SK-N-SH (cell line): ENCODE data around the gene BMP15. TPM values are rescaled to one million over a fixed set of nuclear protein-coding genes. Genes with fewer than 3 reads are reported as not detected.

Experiments used
- CTCF ChIA-PET: fragments of 300-600, 350-600 bp; formaldehyde crosslinking; extraction: SDS; loops from one replicate; lab custom pipeline; 2021; lab: Yijun Ruan, JAX
- POLR2A ChIA-PET: fragments of 350-600 bp; sonication (Branson Sonifier 250); formaldehyde crosslinking; extraction: SDS; loops from one replicate; lab custom pipeline; 2020; ENCODE audit warnings: antibody characterized with exemption, inconsistent platforms; lab: Yijun Ruan, JAX
- DNase-seq: peaks from one replicate; pipeline ENCODE4 v3.0.0; 2012
- H2AFZ ChIP-seq: fragments of 200-600 bp; sonication (generic); 2 replicates; pipeline ENCODE4 v1.8.1; 2016; ENCODE audit warnings: antibody characterized with exemption, mild to moderate bottlenecking, low read depth
- H3F3A ChIP-seq: fragments of 200-600 bp; sonication (generic); replicated peaks from 2 replicates; pipeline ENCODE3; 2016; ENCODE audit warnings: antibody characterized with exemption, mild to moderate bottlenecking; ENCODE audit not compliant: insufficient read depth
- H3K27ac ChIP-seq, 2 experiments: fragments of 200-500 bp in 1 of 2; fragments of 200-600 bp in 1 of 2; sonication (Bioruptor generic) in 1 of 2; sonication (generic), shearing (Covaris generic) in 1 of 2; 2 replicates each; pipeline versions ENCODE4 v1.5.1 to v1.6.1; 2014 to 2016; ENCODE audit warnings: low read depth in 2 of 2, inconsistent platforms in 1 of 2, low read length in 1 of 2, mild to moderate bottlenecking in 1 of 2, mixed read lengths in 1 of 2
- H3K27me3 ChIP-seq: fragments of 200-600 bp; sonication (generic), shearing (Covaris generic); 2 replicates; pipeline ENCODE4 v1.6.1; 2016; ENCODE audit warnings: mixed run types; ENCODE audit not compliant: insufficient read depth
- H3K36me3 ChIP-seq, 2 experiments: fragments of 200-500 bp in 1 of 2; fragments of 200-600 bp in 1 of 2; sonication (Bioruptor generic) in 1 of 2; sonication (generic) in 1 of 2; replicated peaks in 1 of 2; 2 replicates each; pipeline versions ENCODE3 to v1.5.1; 2014 to 2016; ENCODE audit warnings: low read length in 1 of 2, mild to moderate bottlenecking in 1 of 2; ENCODE audit not compliant: insufficient read depth in 2 of 2, control insufficient read depth in 1 of 2
- H3K4me1 ChIP-seq, 2 experiments: fragments of 200-500 bp in 1 of 2; fragments of 200-600 bp in 1 of 2; sonication (Bioruptor generic) in 1 of 2; sonication (generic), shearing (Covaris generic) in 1 of 2; 2 replicates each; pipeline versions ENCODE4 v1.5.1 to v1.6.1; 2014 to 2016; ENCODE audit warnings: low read depth in 1 of 2, low read length in 1 of 2, mixed run types in 1 of 2; ENCODE audit not compliant: insufficient read depth in 2 of 2, control insufficient read depth in 1 of 2
- H3K4me2 ChIP-seq: fragments of 200-600 bp; sonication (generic), shearing (Covaris generic); 2 replicates; pipeline ENCODE4 v1.6.1; 2017; ENCODE audit warnings: mixed run types
- H3K4me3 ChIP-seq, 2 experiments: fragments of 200-500 bp in 1 of 2; fragments of 200-600 bp in 1 of 2; sonication (Bioruptor generic) in 1 of 2; sonication (generic), shearing (Covaris generic) in 1 of 2; 2 replicates each; pipeline versions ENCODE4 v1.5.1 to v1.8.1; 2014 to 2016; ENCODE audit warnings: low read depth in 2 of 2, inconsistent platforms in 1 of 2, low read length in 1 of 2, mild to moderate bottlenecking in 1 of 2, mixed read lengths in 1 of 2, moderate library complexity in 1 of 2
- H3K79me2 ChIP-seq: fragments of 200-600 bp; sonication (generic); 2 replicates; pipeline ENCODE4 v1.8.1; 2017; ENCODE audit warnings: mild to moderate bottlenecking; ENCODE audit not compliant: insufficient read depth
- H3K9ac ChIP-seq: fragments of 200-600 bp; sonication (generic); 2 replicates; pipeline ENCODE4 v1.6.1; 2017; ENCODE audit warnings: mixed run types
- H3K9me2 ChIP-seq: fragments of 200-600 bp; sonication (generic); 2 replicates; pipeline ENCODE4 v1.6.1; 2017; ENCODE audit warnings: mixed run types
- H3K9me3 ChIP-seq: fragments of 200-600 bp; sonication (generic); 2 replicates; pipeline ENCODE4 v1.6.1; 2017; ENCODE audit warnings: mixed run types, mild to moderate bottlenecking, moderate library complexity
- H4K20me1 ChIP-seq: fragments of 200-600 bp; sonication (generic); 2 replicates; pipeline ENCODE4 v1.6.1; 2017; ENCODE audit warnings: mild to moderate bottlenecking, mixed run types; ENCODE audit not compliant: insufficient read depth
- ELF1 ChIP-seq: IDR thresholded peaks from 2 replicates; pipeline ENCODE4 v1.4.0; 2012
- FOXM1 ChIP-seq: IDR thresholded peaks from 2 replicates; pipeline ENCODE4 v1.4.0; 2012; ENCODE audit warnings: low read depth, mild to moderate bottlenecking
- GABPA ChIP-seq: IDR thresholded peaks from 2 replicates; pipeline ENCODE4 v1.4.0; 2012; ENCODE audit warnings: low read depth, mild to moderate bottlenecking
- GATA2 ChIP-seq: sonication (generic); formaldehyde crosslinking; IDR thresholded peaks from 2 replicates; pipeline ENCODE4 v1.5.0; 2020; ENCODE audit warnings: mild to moderate bottlenecking, missing genetic modification reagents
- MEF2A ChIP-seq: IDR thresholded peaks from 2 replicates; pipeline ENCODE4 v1.4.0; 2012; ENCODE audit warnings: low read depth, borderline replicate concordance
- NRF1 ChIP-seq: IDR thresholded peaks from 2 replicates; pipeline ENCODE4 v1.6.1; 2012; ENCODE audit warnings: low read depth, mild to moderate bottlenecking, low read length
- POLR2AphosphoS5 ChIP-seq: IDR thresholded peaks from 2 replicates; pipeline ENCODE4 v1.6.1; 2012; ENCODE audit warnings: low read depth, low read length
- RAD21 ChIP-seq: IDR thresholded peaks from 2 replicates; pipeline ENCODE4 v1.6.1; 2012; ENCODE audit warnings: mild to moderate bottlenecking, low read length
- RFX5 ChIP-seq: IDR thresholded peaks from 2 replicates; pipeline ENCODE4 v1.6.1; 2012; ENCODE audit warnings: mild to moderate bottlenecking, improper control_type of control experiment, low read length
- RXRA ChIP-seq: IDR thresholded peaks from 2 replicates; pipeline ENCODE4 v1.4.0; 2012; ENCODE audit warnings: low read depth, mild to moderate bottlenecking, borderline replicate concordance
- SIN3A ChIP-seq: IDR thresholded peaks from 2 replicates; pipeline ENCODE4 v1.6.1; 2012; ENCODE audit warnings: low read depth, mild to moderate bottlenecking, low read length, moderate library complexity, borderline replicate concordance
- SMC3 ChIP-seq: IDR thresholded peaks from 2 replicates; pipeline ENCODE4 v1.6.1; 2012; ENCODE audit warnings: low read depth, low read length, improper control_type of control experiment
- TAF1 ChIP-seq: IDR thresholded peaks from 2 replicates; pipeline ENCODE4 v1.6.1; 2012; ENCODE audit warnings: low read depth, mild to moderate bottlenecking, low read length, moderate library complexity, borderline replicate concordance
- TEAD4 ChIP-seq: IDR thresholded peaks from 2 replicates; pipeline ENCODE4 v1.4.0; 2012; ENCODE audit warnings: mild to moderate bottlenecking, borderline replicate concordance; ENCODE audit not compliant: insufficient read depth
- YY1 ChIP-seq: IDR thresholded peaks from 2 replicates; pipeline ENCODE4 v1.4.0; 2012; ENCODE audit warnings: low read depth, mild to moderate bottlenecking
- ZBTB33 ChIP-seq: IDR thresholded peaks from 2 replicates; pipeline ENCODE4 v1.4.0; 2012; ENCODE audit warnings: low read depth, borderline replicate concordance
- WGBS: methylation state at CpG from one replicate; pipeline ENCODE4 v1.1.6; 2017; ENCODE audit warnings: low lambda C conversion rate; 5-methylcytosine and 5-hydroxymethylcytosine counted together
- polyA plus RNA-seq, 3 experiments: library from polyadenylated mRNA; depleted of rRNA; stranded (reverse); fragments of >200 nt; gene quantifications; 2 replicates each; pipeline ENCODE4 v1.2.3, GENCODE V29; 2012
- TF ChIP-seq, protein P1 (sequence below): fragments of 150-350 bp; IDR thresholded peaks from 2 replicates; pipeline ENCODE4 v1.6.1; 2016; ENCODE audit warnings: mild to moderate bottlenecking, low read depth, low read length
- TF ChIP-seq, protein P2 (sequence below): IDR thresholded peaks from 2 replicates; pipeline ENCODE4 v1.6.1; 2012; ENCODE audit warnings: mild to moderate bottlenecking, low read depth, low read length, moderate library complexity

Gene BMP15
- polyA plus RNA-seq, 1 of the 3 experiments (the other 2 are of a cell fraction) = not detected

GRCh38 chrX:50942471-50942870 is 31.9 kb downstream of the BMP15 start:
- no peaks in the 10 kb centered on the region for H3K27me3 ChIP-seq
- H4K20me1 ChIP-seq = no peaks in the 10 kb centered on the region
- H3K27ac ChIP-seq = no peak overlapping the region
- H3K79me2 ChIP-seq = no peaks in the 10 kb centered on the region
- no peaks in the 10 kb centered on the region for H3K9me3 ChIP-seq
- H3K36me3 ChIP-seq = no peaks in the 10 kb centered on the region
- DNase-seq = no peak
- H2AFZ ChIP-seq = no peak overlapping the region
- ChIA-PET CTCF (interaction anchor here (1.9 kb wide), 1 partner anchor 251 kb away, joined by 7 read pairs; no protein-coding TSS in a partner anchor), POLR2A (no interaction called here)
- H3F3A ChIP-seq = no peaks in the 10 kb centered on the region
- no peak for TF ChIP-seq RFX5
- no peak for TF ChIP-seq RXRA
- TF ChIP-seq NRF1 = no peak
- no peak for TF ChIP-seq RAD21
- TF ChIP-seq SIN3A = no peak
- no peak for TF ChIP-seq TAF1
- no peak for TF ChIP-seq ELF1
- no peak for TF ChIP-seq GABPA
- no peak for TF ChIP-seq GATA2
- TF ChIP-seq, protein P1, sequence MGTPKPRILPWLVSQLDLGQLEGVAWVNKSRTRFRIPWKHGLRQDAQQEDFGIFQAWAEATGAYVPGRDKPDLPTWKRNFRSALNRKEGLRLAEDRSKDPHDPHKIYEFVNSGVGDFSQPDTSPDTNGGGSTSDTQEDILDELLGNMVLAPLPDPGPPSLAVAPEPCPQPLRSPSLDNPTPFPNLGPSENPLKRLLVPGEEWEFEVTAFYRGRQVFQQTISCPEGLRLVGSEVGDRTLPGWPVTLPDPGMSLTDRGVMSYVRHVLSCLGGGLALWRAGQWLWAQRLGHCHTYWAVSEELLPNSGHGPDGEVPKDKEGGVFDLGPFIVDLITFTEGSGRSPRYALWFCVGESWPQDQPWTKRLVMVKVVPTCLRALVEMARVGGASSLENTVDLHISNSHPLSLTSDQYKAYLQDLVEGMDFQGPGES = no peak
- TF ChIP-seq POLR2AphosphoS5 = no peak
- no peak for TF ChIP-seq FOXM1
- no peak for TF ChIP-seq SMC3
- no peak for TF ChIP-seq YY1
- no peak for TF ChIP-seq MEF2A
- no peak for TF ChIP-seq ZBTB33
- TF ChIP-seq TEAD4 = no peak
- TF ChIP-seq, protein P2, sequence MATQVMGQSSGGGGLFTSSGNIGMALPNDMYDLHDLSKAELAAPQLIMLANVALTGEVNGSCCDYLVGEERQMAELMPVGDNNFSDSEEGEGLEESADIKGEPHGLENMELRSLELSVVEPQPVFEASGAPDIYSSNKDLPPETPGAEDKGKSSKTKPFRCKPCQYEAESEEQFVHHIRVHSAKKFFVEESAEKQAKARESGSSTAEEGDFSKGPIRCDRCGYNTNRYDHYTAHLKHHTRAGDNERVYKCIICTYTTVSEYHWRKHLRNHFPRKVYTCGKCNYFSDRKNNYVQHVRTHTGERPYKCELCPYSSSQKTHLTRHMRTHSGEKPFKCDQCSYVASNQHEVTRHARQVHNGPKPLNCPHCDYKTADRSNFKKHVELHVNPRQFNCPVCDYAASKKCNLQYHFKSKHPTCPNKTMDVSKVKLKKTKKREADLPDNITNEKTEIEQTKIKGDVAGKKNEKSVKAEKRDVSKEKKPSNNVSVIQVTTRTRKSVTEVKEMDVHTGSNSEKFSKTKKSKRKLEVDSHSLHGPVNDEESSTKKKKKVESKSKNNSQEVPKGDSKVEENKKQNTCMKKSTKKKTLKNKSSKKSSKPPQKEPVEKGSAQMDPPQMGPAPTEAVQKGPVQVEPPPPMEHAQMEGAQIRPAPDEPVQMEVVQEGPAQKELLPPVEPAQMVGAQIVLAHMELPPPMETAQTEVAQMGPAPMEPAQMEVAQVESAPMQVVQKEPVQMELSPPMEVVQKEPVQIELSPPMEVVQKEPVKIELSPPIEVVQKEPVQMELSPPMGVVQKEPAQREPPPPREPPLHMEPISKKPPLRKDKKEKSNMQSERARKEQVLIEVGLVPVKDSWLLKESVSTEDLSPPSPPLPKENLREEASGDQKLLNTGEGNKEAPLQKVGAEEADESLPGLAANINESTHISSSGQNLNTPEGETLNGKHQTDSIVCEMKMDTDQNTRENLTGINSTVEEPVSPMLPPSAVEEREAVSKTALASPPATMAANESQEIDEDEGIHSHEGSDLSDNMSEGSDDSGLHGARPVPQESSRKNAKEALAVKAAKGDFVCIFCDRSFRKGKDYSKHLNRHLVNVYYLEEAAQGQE = no peak
- no peak overlapping the region for H3K9ac ChIP-seq
- 0 out of 2 replicates have a peak, but pooled peaks cover 3% of the 10 kb centered on the region for H3K9me2 ChIP-seq
- WGBS = 0% methylated on average over 2 of the region's 2 CpGs
- no peak overlapping the region for H3K4me2 ChIP-seq
- H3K4me3 ChIP-seq = no peak overlapping the region
- no peaks in the 10 kb centered on the region for H3K4me1 ChIP-seq
